ENCODE data around the gene GJD3.
A peak's percentile ranks its signal among the peaks of the same experiment; 100 is the strongest.

Gene GJD3

DNA sequence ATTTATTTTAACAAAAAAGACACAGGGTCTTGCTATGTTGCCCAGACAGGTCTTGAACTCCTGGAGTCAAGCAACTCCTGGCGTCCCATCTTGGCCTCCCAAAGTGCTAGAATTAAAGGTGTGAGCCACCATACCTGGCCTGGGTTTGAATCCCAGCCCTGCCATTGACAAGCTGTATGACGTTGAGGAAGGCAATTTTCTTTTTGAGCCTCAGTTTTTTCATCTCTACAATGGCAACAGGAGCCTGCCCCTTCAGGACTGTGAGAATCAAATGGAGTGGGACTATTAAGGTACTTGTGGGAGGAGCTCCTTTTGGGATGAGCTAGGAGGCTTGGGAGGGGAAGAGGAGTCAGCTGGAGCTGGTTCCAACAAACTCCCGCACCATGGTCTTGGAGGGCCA is 49.3 kb downstream of the GJD3 start:
- no peak for DNase-seq
- no peak for TF ChIP-seq GATA1 (IDR thresholded peaks at IDR 0.05; ENCODE audit: low read depth, low read length)
- no peak for TF ChIP-seq POLR2A (IDR thresholded peaks at IDR 0.05; ENCODE audit: low read length)

DNA sequence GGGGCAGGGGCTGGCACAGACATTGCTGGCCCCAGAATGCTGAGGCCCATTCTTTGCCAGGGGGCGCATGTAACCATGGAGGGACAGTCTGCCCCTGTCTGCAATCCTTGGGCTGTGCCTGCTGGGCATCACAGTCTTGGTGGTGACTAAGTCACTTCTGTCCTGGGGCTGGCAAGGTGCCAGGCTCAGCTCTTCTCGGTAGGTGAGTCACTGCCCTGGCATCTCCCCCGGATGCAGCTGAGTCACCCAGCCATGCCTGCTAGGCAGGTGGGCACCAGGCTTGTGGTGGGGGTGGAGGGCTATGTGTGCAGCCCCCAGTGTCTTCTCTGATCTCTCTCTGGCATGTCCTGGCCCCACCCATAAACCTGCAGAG is 50.0 kb downstream of the GJD3 start:
- peak; percentile 74 to 87 for DNase-seq
- TF ChIP-seq GATA1 (IDR thresholded peaks at IDR 0.05; ENCODE audit: low read depth, low read length) (no peak), POLR2A (IDR thresholded peaks at IDR 0.05; ENCODE audit: low read length) (no peak)

DNA sequence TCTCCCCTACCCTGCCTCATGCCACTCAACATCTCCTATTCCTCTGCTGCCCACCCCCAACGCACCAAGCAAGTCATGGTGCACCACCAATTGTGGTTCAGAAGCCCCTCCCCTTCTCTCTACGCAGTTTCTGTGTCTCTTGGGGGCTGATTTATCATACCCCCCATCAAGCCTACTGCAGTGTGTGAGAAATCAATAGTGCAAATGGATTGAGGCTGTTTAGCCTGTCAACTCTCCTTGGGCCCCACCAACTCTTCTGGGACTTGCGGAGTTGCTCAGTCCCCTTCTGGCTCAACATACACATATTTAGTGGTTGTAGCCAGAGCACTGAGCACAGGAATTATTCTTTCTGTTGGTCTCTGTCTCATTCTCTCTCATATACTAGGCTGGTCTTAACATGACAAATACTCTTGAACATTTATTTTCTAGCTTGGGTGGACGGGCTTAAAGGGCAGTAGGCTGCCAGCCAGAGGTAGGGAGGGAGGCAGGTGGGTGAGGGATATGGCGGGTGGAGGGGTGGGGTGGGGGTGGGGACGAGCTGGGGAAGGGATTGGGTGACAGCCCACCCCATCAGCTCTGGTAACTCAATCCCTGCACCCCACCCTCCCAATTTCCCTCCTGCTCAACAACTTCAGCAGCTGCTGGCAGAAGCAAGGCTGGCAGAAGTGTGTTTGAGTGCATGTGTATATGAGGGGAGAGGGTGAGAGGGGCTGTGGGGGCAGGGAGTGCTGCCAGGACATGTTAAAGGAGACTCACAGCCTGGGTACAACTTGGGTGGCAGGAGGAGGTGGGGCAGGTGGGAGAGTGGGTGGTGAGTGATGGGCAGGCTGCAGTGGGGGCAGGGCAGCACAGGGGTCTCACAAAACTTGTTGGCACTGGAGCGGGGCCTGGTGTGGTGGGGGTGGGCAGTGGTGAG is 50.6 kb downstream of the GJD3 start:
- no peak for TF ChIP-seq POLR2A (IDR thresholded peaks at IDR 0.05; ENCODE audit: low read length)
- no peak for TF ChIP-seq GATA1 (IDR thresholded peaks at IDR 0.05; ENCODE audit: low read depth, low read length)
- DNase-seq: no peak

All from erythroblast (primary cell).